IPS DF 6.9 (cell line): ENCODE data around the gene ACTMAP.

ENCODE experiments used
- DNase-seq: peaks from one replicate; pipeline ENCODE4 v3.0.0-alpha.2; 2013; ENCODE audit warnings: low read depth, low spot score
- H3K27ac ChIP-seq: one replicate; pipeline ENCODE4 v1.5.1; 2013; ENCODE audit warnings: low read length, control low read depth
- H3K27me3 ChIP-seq: 2 replicates; pipeline ENCODE4 v1.6.1; 2013; ENCODE audit warnings: mild to moderate bottlenecking, low read length; ENCODE audit not compliant: control insufficient read depth, insufficient read depth
- H3K36me3 ChIP-seq: 2 replicates; pipeline ENCODE4 v1.6.1; 2013; ENCODE audit warnings: low read length; ENCODE audit not compliant: control insufficient read depth, insufficient read depth
- H3K4me1 ChIP-seq: 2 replicates; pipeline ENCODE4 v1.6.1; 2013; ENCODE audit warnings: low read length; ENCODE audit not compliant: control insufficient read depth, insufficient read depth
- H3K4me3 ChIP-seq: 2 replicates; pipeline ENCODE4 v1.5.1; 2013; ENCODE audit warnings: mild to moderate bottlenecking, low read length
- H3K9me3 ChIP-seq: 2 replicates; pipeline ENCODE4 v1.6.1; 2013; ENCODE audit warnings: low read length, inconsistent platforms; ENCODE audit not compliant: control insufficient read depth, insufficient read depth
- WGBS: extraction: QIAGEN DNeasy Blood & Tissue Kit; methylation state at CpG from one replicate; pipeline ENCODE4 v1.1.7; 2013; ENCODE audit warnings: mixed read lengths, missing lambda C conversion rate; ENCODE audit not compliant: insufficient read length, insufficient coverage; 5-methylcytosine and 5-hydroxymethylcytosine counted together

ACTMAP gene, protein sequence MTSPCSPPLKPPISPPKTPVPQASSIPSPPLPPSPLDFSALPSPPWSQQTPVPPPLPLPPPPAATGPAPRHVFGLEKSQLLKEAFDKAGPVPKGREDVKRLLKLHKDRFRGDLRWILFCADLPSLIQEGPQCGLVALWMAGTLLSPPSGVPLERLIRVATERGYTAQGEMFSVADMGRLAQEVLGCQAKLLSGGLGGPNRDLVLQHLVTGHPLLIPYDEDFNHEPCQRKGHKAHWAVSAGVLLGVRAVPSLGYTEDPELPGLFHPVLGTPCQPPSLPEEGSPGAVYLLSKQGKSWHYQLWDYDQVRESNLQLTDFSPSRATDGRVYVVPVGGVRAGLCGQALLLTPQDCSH

DNA sequence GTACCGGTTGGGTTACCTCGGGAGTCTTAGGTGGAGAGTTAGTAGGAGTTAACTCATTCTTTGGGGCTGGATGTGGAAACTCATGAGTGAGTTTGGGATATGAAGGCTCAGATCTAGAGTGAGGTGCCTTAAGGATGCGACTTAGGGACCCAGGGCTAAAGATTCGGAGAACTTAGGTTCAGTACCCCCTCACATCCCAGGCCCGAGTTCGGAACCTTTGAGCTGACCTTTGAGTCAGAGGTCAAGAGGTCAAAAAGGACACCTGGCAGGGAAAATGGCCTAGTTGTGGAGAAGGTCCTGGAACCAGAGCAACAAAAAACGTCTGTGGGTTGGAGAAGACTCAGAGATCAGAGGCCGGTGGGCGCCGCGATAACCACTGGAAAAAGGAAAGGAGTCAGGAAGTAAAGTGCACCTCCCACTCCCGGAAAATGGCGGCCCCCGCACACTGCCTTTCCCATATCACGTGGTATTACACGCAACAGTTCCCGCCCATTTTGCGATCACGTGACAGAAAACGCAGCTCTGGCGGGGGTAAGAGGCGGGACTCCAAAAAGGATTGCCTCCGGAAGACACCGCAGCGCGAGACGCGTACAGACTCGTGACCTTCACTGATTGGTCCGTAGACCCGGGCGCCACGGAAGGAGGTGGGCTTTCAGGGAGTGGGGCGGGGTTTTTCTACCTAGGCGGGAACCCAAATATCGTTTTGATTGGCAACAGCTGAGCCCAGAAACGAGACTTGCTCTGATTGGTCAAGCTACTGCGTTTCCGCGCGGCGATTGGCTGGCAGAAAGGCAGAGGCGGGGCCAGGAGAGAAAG lies at the start of gene ACTMAP:
Gene ACTMAP (minus strand): TSS at position 420 of the 816 bp plus-strand sequence. CDS start 674 bp downstream, outside the sequence.
- Histone ChIP-seq H3K9me3 (no peaks in the 10 kb centered on the region), H3K27ac (no peak within 1 kb of the TSS), H3K36me3 (peaks cover 4% of the 10 kb centered on the region; the same call in 1 of the 2 replicates), H3K27me3 (no peaks in the 10 kb centered on the region), H3K4me3 (peak within 1 kb of the TSS; percentile 76), H3K4me1 (no peaks in the 10 kb centered on the region; the same call in none of the 2 replicates)
- no CpG with 5 or more reads among the region's 43 CpGs for WGBS
- DNase-seq, result peak; percentile 99

DNA sequence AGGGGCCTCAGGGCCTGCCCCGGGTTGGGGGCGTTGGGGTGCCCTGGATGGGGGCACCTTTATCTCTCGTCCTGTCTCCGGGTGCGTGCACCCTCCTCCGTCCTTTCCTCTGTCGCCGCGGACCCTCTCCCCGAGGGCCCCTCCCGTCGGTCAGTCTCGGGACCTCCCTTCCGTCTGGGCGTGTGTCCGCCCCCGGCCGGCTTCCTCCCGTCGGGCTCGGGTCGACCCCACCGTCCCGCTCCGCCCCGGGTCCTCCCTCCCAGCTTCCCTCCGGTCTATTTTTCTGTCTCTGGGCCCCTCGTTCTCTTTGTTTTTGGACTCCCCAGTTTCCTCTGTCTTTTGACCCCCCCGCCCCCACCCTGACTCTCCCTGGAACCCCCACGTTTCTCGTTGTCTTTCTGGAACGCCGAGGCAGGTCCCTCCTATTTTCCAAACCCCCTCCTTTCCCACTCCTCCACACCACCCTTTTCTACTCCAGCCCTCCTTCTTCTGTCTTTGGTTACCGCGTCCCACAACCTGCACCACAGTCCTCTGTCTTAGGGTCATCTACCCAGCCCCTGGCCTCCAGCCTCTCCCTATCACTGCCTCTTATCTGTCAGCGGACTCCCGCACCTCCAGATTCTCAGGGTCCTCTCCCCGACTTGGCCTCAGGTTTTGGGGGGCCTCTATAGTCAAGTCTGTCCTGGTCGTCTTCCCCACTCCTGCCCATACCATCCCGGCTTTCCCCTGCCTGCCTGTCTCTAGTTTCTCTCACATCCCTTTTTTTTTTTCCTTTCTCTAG lies 49.5 kb upstream of the ACTMAP start:
- H3K4me1 ChIP-seq, result peaks cover 7% of the 10 kb centered on the region
- no peak for DNase-seq

DNA sequence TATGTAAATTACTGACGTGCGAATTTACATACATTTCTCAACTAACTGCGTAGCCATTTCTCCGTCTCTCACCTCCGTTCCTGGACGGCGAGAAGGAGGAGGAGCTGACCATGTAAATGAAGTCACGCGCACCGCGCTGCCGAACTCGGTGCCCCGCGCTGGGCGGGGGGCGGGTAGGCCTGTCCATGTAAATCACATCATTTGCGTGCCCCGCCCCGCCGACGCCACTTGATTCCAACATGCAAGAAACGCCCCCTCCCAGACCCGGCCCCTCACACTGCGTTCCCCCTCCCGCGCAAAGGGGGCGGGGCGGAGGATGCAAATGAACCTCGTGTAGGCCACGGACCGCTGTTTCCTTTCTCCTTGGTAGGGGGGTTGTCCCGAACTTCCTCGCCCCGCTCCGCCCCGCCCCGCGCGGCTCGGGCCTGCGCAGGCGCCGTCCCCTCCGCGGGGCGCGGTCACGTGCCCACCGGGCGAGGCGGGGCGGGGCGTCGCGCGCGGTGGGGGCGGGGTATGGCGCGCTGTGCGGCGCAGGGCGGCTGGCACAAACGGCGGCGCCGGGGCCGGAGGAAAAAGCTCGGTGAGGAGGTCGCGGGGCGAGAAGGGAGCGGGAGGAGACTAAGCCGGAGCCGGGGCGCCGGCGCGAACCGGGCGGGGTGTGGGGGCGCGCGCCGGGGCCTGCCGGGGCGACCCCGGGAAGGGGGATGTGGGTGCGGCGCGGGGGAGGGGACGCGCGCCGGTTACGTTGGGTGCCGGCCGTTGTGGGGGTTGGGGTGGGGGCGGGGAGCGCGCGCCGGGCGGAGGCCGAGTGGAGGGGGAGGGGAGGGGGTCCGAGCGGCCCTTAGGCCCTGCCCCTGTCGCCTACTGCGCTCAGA lies 48.6 kb upstream of the ACTMAP start, which contains the start of gene EGLN2:
Gene EGLN2 (plus strand): TSS at position 509 of the 875 bp plus-strand sequence. CDS start 1,382 bp downstream, outside the sequence.
- no peak within 1 kb of the TSS for H3K27ac ChIP-seq
- peaks cover 17% of the 10 kb centered on the region for H3K36me3 ChIP-seq
- H3K4me3 ChIP-seq, result peak within 1 kb of the TSS; percentile 89
- H3K9me3 ChIP-seq, result no peaks in the 10 kb centered on the region
- H3K4me1 ChIP-seq, result peaks cover 7% of the 10 kb centered on the region
- WGBS, result no CpG with 5 or more reads among the region's 110 CpGs
- no peaks in the 10 kb centered on the region for H3K27me3 ChIP-seq
- peak; percentile 98 for DNase-seq

More for the DNA sequence above, 49.5 kb upstream of the ACTMAP start:
- peak overlapping the region; percentile 89 for H3K4me3 ChIP-seq
- no peaks in the 10 kb centered on the region for H3K9me3 ChIP-seq
- no peaks in the 10 kb centered on the region for H3K27me3 ChIP-seq
- no CpG with 5 or more reads among the region's 40 CpGs for WGBS
- peaks cover 17% of the 10 kb centered on the region for H3K36me3 ChIP-seq
- no peak overlapping the region for H3K27ac ChIP-seq

DNA sequence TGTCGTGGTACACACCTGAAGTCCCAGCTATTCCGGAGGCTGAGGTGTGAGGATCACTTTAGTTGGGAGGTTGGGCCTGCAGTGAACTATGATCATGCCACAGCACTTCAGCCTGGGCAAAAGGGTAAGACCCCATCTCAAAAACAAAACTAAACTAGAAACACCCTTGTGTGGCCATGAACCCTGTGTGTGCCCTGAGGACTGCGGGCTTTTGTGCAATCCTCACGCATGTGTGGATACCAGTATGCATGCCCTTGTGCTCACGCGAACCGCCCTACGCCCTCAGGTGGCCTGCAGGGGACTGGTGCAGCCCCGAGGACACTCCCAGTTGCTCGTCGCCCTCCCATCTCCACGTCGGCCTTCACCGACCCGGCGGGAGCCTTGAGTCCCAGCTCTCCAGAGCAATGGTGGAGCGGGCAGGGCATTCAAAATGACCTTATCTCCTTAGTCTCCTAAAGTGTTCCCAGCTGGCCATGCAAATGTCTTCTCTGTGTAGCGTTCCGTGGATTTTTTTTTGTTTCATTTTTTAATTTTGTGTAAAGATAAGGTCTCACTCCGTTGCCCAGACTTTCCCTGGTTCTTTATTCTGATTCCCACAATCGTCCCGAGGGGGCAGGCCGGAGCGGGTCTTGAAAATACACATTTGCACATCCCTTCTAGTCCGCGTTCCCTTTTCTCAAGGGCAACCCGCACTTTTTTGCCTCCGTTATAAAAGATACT lies 47.8 kb upstream of the ACTMAP start:
- no peaks in the 10 kb centered on the region for H3K27me3 ChIP-seq
- H3K36me3 ChIP-seq, result peaks cover 17% of the 10 kb centered on the region
- H3K27ac ChIP-seq, result no peak overlapping the region
- no CpG with 5 or more reads among the region's 28 CpGs for WGBS
- H3K4me1 ChIP-seq, result peaks cover 7% of the 10 kb centered on the region
- DNase-seq, result no peak
- peak overlapping the region; percentile 40; the same call in 1 of the 2 replicates for H3K4me3 ChIP-seq
- H3K9me3 ChIP-seq, result no peaks in the 10 kb centered on the region

DNA sequence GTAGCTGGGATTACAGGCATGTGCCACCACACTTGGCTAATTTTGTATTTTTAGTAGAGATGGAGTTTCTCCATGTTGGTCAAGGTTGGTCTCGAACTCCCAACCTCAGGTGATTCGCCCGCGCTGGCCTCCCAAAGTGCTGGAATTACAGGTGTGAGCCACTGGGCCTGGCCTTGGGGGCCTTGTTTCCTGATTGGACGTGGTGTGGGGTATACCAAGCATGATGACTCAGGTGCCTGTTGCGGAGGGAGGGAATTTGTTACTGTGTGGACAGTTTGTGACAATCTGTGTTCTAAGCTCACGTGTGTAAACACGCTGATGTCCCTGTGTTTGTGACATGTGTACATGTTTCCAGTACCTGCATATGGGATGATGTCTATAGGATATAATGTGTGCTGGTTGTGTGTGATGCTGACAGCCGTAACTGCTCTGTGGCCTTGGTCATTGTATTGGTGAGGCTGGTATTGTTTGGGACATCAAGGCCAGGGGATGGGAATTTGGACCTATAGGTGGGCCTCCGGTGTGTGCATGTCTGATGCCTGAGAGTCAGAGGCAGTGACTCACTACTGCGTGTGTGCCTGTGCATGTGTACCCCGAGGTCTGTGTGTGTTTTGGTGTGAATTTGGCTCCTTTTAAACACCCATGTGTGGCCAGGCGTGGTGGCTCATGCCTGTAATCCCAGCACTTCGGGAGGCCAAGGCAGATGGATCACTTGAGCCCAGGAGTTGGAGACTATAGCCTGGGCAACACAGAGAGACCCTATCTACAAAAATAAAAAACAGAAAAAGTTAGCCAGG lies 47.1 kb upstream of the ACTMAP start:
- no peak overlapping the region for H3K4me3 ChIP-seq
- WGBS, result no CpG with 5 or more reads among the region's 14 CpGs
- H3K9me3 ChIP-seq, result no peaks in the 10 kb centered on the region
- peaks cover 7% of the 10 kb centered on the region for H3K4me1 ChIP-seq
- DNase-seq, result no peak
- H3K36me3 ChIP-seq, result peaks cover 15% of the 10 kb centered on the region
- H3K27ac ChIP-seq, result no peak overlapping the region
- H3K27me3 ChIP-seq, result no peaks in the 10 kb centered on the region

DNA sequence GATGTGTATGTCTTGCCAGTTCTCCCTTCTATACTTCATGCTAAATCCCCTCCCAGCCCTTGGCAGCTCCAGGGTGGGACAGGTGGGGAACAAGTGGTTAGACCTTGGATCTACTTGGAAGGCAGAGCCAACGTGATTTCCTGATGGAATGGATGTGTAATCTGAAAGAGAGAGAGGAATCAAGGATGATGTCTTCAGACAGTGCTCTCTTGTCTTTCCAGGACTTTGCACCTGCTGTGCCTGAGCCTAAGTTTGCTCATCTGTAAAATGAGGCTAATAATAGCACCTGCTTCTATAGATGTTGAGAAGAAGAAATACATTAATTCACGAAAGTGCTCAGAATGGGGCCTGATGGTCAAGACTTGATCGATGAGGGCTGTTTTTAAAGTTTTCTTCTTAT lies 41.7 kb upstream of the ACTMAP start:
- Histone ChIP-seq H3K4me3 (no peak overlapping the region), H3K4me1 (no peaks in the 10 kb centered on the region), H3K27ac (no peak overlapping the region), H3K27me3 (no peaks in the 10 kb centered on the region), H3K9me3 (no peaks in the 10 kb centered on the region), H3K36me3 (no peaks in the 10 kb centered on the region)
- no CpG with 5 or more reads among the region's 3 CpGs for WGBS
- no peak for DNase-seq

DNA sequence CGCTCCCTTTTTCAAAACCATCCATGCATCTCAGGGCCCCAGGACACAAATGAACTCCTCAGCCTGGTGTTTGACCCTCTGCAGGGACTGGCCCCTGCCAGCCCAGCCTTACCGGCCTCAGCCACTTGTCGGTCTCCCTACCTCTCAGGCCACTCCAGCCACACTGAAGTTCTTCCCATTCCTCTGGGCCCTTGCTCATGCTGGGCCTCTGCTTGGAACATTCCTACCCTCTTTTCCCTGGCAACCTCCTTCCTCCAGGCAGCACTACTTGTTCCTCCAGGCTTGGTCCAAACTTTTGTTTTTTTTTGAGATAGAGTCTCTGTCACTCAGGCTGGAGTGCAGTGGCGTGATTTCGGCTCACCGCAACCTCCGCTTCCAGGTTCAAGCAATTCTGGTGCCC lies 41.1 kb upstream of the ACTMAP start:
- H3K36me3 ChIP-seq, result no peaks in the 10 kb centered on the region
- H3K4me1 ChIP-seq, result no peaks in the 10 kb centered on the region
- no peak overlapping the region for H3K4me3 ChIP-seq
- no peaks in the 10 kb centered on the region for H3K9me3 ChIP-seq
- H3K27me3 ChIP-seq, result no peaks in the 10 kb centered on the region
- no peak for DNase-seq
- no CpG with 5 or more reads among the region's 7 CpGs for WGBS
- H3K27ac ChIP-seq, result no peak overlapping the region

DNA sequence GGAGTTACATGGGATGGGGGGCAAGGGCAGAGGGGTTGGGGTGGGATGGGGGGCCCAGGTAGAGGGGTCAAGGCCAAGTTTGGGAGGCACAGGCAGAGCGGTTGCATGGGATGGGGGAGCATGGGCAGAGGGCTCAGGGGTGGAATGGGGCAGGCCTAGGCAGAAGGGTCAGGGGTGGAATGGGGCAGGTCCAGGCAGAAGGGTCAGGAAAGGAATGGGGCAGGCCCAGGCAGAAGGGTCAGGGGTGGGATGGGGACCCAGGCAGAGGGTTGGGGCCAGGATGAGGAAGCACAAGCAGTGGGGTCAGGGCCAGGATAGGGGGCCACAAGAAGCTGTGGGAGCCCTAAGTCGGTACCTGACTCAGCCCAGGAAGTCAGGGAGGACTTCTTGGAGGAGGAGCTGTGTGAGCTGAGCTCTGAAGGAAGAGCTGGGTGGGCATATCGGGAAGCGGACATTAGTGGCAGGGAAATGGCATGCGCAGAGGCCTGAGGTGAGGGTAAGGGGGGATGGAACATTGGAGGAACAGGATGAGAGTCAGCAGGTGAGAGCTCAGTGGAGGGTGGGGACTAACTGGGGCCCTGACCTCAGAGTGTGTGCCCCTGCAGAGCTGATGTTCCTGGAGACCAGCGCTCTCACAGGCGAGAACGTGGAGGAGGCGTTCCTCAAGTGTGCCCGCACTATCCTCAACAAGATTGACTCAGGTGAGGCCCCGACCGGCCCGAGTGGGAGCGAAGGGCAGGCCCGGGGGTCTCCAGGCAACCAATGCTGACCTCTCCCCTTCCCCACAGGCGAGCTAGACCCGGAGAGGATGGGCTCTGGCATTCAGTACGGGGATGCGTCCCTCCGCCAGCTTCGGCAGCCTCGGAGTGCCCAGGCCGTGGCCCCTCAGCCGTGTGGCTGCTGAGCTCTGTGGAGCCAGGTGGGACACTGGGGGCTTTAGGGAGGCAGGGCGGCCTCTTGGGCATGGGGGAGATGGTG lies 36.1 kb upstream of the ACTMAP start:
- Histone ChIP-seq H3K36me3 (no peaks in the 10 kb centered on the region), H3K4me3 (no peak overlapping the region), H3K9me3 (no peaks in the 10 kb centered on the region), H3K27me3 (no peaks in the 10 kb centered on the region), H3K27ac (no peak overlapping the region), H3K4me1 (no peaks in the 10 kb centered on the region)
- no peak for DNase-seq
- no CpG with 5 or more reads among the region's 25 CpGs for WGBS
